T-cell (primary cell): ENCODE measurements around the gene SPTBN2. TPM values are rescaled to one million over a fixed set of nuclear protein-coding genes. Genes with fewer than 3 reads are reported as not detected.

Experiments used
- ATAC-seq, 4 experiments: fragments of 200-7000 bp in 3 of 4; fragments of 150-1000 bp in 1 of 4; cut with Tn5 transposase; replicated peaks in 1 of 4; 1 replicate in 3 of 4; 2 replicates in 1 of 4; pipeline ENCODE4 v1.10.0; 2021; ENCODE audit warnings: moderate library complexity in 3 of 4, mild to moderate bottlenecking in 2 of 4, moderate number of reproducible peaks in 1 of 4
- CTCF ChIA-PET, 2 donors: fragments of 300-600 bp; sonication (Branson Sonifier 250); formaldehyde crosslinking; loops; one replicate each; lab custom pipeline; 2022; ENCODE audit warnings: antibody characterized with exemption in 2 of 2; lab: Charles Lee
- POLR2A ChIA-PET, 2 donors: fragments of 300-600 bp; sonication (Branson Sonifier 250); formaldehyde crosslinking; loops; one replicate each; lab custom pipeline; 2022; ENCODE audit warnings: antibody characterized with exemption in 2 of 2; lab: Charles Lee
- DNase-seq, 35 experiments: peaks; one replicate each; pipeline versions ENCODE4 v3.0.0 to v3.0.0-alpha.2; 2013 to 2023
- H3K27ac ChIP-seq: one replicate; pipeline ENCODE4 v1.5.1; 2013; ENCODE audit warnings: low read length
- H3K27me3 ChIP-seq, 2 experiments: replicated peaks in 1 of 2; 1 replicate in 1 of 2; 2 replicates in 1 of 2; pipeline versions ENCODE4 v1.6.1 to v1.7.0; 2013; ENCODE audit warnings: low read length in 1 of 2, mixed read lengths in 1 of 2; ENCODE audit not compliant: control insufficient read depth in 2 of 2, insufficient read depth in 2 of 2; ENCODE audit errors: extremely low read depth in 1 of 2
- H3K36me3 ChIP-seq, 2 donors: 1 replicate in 1 of 2; 2 replicates in 1 of 2; pipeline versions ENCODE4 v1.6.1 to v1.7.0; 2013; ENCODE audit warnings: low read length in 1 of 2; ENCODE audit not compliant: control insufficient read depth in 2 of 2, insufficient read depth in 1 of 2; ENCODE audit errors: extremely low read depth in 1 of 2
- H3K4me1 ChIP-seq, 2 experiments: 1 replicate in 1 of 2; 2 replicates in 1 of 2; pipeline versions ENCODE4 v1.6.1 to v1.7.0; 2013; ENCODE audit warnings: low read length in 2 of 2, mixed read lengths in 1 of 2; ENCODE audit not compliant: insufficient read depth in 2 of 2, control insufficient read depth in 1 of 2; ENCODE audit errors: extremely low read depth in 1 of 2
- H3K4me3 ChIP-seq, 2 donors: 1 replicate in 1 of 2; 2 replicates in 1 of 2; pipeline versions ENCODE4 v1.5.1 to v1.7.0; 2013; ENCODE audit warnings: mild to moderate bottlenecking in 2 of 2, low read length in 1 of 2, moderate library complexity in 1 of 2; ENCODE audit not compliant: control insufficient read depth in 1 of 2; ENCODE audit errors: extremely low read depth in 1 of 2
- H3K9me3 ChIP-seq: 2 replicates; pipeline ENCODE4 v1.7.0; 2013
- H3K27ac Mint-ChIP-seq, 2 donors: one replicate each; pipeline ENCODE4 v1.8.0; 2020 to 2021; ENCODE audit warnings: mild to moderate bottlenecking in 2 of 2, mixed read lengths in 2 of 2
- H3K27me3 Mint-ChIP-seq, 2 donors: one replicate each; pipeline ENCODE4 v1.8.0; 2021 to 2022; ENCODE audit warnings: mixed read lengths in 2 of 2
- H3K36me3 Mint-ChIP-seq: one replicate; pipeline ENCODE4 v1.8.0; 2021; ENCODE audit warnings: mixed read lengths
- H3K4me1 Mint-ChIP-seq, 3 donors: one replicate each; pipeline ENCODE4 v1.8.0; 2020 to 2022; ENCODE audit warnings: mixed read lengths in 3 of 3, mild to moderate bottlenecking in 1 of 3
- H3K4me3 Mint-ChIP-seq, 3 donors: one replicate each; pipeline ENCODE4 v1.8.0; 2020 to 2022; ENCODE audit warnings: mild to moderate bottlenecking in 3 of 3, mixed read lengths in 3 of 3, moderate library complexity in 3 of 3
- H3K9me3 Mint-ChIP-seq, 3 donors: one replicate each; pipeline ENCODE4 v1.8.0; 2020 to 2022; ENCODE audit warnings: mixed read lengths in 3 of 3
- WGBS: methylation state at CpG from one replicate; pipeline ENCODE4 v1.1.5; 2013; ENCODE audit warnings: missing lambda C conversion rate; ENCODE audit not compliant: insufficient coverage; 5-methylcytosine and 5-hydroxymethylcytosine counted together
- total RNA-seq, 35 experiments: library from RNA in 6 of 35; stranded (reverse) in 6 of 35; fragments of 120-200 nt in 1 of 35; gene quantifications; one replicate each; pipeline versions ENCODE4 v1.2.1 to v1.2.4 and lab custom pipeline; 2013 to 2026

SPTBN2 gene
- total RNA-seq, 5 donors from 2014 or later (not counting 1 experiment from before 2014, with no cell fraction given): 0.13 to 1.1 (median 0.60) TPM; not detected in 1

DNA sequence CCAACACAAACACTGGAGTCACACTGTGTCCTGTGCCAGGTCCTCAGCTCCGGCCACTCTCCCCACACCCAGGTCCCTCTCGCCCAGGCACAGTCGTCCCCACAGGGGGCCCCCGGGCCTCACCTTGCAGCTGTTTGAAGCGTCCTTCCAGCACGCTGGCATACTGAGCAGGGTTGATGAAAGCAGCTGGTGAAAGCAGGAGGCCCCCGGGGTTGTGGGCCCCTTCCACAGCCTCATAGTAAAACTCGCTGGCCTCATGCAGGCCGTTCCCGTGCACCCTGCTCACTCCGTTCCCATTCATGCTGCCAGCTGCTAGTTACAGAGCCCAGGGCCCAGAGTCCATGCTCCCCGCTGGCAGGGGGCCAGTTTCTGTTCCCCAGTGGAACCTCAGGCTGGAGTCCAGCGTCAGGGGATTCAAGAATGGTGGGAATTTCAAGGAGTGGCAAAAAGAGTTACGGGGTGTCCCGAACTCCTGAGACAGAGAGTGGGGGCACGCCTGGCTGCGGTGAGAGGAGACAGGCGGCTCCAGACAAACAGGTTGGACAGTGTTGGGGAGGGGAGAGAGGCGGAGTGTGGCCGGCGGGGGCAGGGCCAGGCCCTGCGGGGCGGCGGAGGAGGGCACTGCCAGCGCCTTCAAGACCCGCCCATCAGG, 10.6 kb downstream of the SPTBN2 start:
- Mint-ChIP-seq H3K27ac (no peak overlapping the region), H3K4me3 (no peak overlapping the region), H3K27me3 (peaks cover 29 to 54% of the 10 kb centered on the region in 2 donors), H3K4me1 (peaks cover 4 to 13% (median 5%) of the 10 kb centered on the region in 3 donors), H3K9me3 (no peaks in the 10 kb centered on the region), H3K36me3 (no peaks in the 10 kb centered on the region)
- no peaks in the 10 kb centered on the region for H3K36me3 ChIP-seq
- 92% methylated on average over 20 of the region's 26 CpGs for WGBS
- H3K27ac ChIP-seq: no peak overlapping the region
- no peak for DNase-seq
- peaks cover 0 to 6% of the 10 kb centered on the region in 2 experiments for H3K4me1 ChIP-seq
- POLR2A ChIA-PET: interaction anchor here in 1 of 2 donors (0.5 kb wide), 1 partner anchor 14 kb away, joined by 6 read pairs; no protein-coding TSS in a partner anchor
- peaks cover 0 to 67% of the 10 kb centered on the region in 2 experiments for H3K27me3 ChIP-seq
- no peaks in the 10 kb centered on the region for H3K9me3 ChIP-seq
- no peak for ATAC-seq
- no peak overlapping the region for H3K4me3 ChIP-seq
- CTCF ChIA-PET: no interaction called here

DNA sequence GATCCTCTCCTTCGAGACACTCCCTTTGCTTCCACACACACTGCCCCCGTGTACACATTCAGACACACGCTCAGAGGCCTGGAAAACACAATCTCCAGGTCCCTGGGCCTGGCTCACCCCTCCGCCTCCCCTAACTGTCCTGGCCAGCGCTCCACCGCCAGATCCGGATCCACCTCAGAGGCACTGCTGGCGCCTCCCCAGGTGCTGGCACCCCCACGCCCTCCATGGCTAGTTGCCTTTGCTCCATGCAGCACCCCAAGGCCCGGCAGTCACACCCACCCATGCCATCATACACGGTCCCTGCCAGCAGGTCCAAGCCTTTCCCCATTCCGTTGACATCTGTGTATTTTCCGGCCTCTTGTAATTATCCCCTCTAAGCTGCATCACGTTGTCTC, 11.1 kb downstream of the SPTBN2 start:
- H3K27me3 Mint-ChIP-seq: peaks cover 31 to 56% of the 10 kb centered on the region in 2 donors
- H3K4me1 Mint-ChIP-seq: peaks cover 4 to 13% (median 5%) of the 10 kb centered on the region in 3 donors
- ATAC-seq (no peak), DNase-seq (no peak)
- Histone ChIP-seq H3K27me3 (peaks cover 0 to 71% of the 10 kb centered on the region in 2 experiments), H3K4me1 (peaks cover 0 to 6% of the 10 kb centered on the region in 2 experiments), H3K4me3 (no peak overlapping the region), H3K9me3 (no peaks in the 10 kb centered on the region), H3K36me3 (no peaks in the 10 kb centered on the region), H3K27ac (no peak overlapping the region)
- H3K9me3 Mint-ChIP-seq: no peaks in the 10 kb centered on the region
- H3K27ac Mint-ChIP-seq: no peak overlapping the region
- no peaks in the 10 kb centered on the region for H3K36me3 Mint-ChIP-seq
- ChIA-PET POLR2A (interaction anchor here in 1 of 2 donors (0.5 kb wide), 1 partner anchor 14 kb away, joined by 6 read pairs; no protein-coding TSS in a partner anchor), CTCF (no interaction called here)
- 87% methylated on average over 14 of the region's 14 CpGs for WGBS
- H3K4me3 Mint-ChIP-seq: no peak overlapping the region

DNA sequence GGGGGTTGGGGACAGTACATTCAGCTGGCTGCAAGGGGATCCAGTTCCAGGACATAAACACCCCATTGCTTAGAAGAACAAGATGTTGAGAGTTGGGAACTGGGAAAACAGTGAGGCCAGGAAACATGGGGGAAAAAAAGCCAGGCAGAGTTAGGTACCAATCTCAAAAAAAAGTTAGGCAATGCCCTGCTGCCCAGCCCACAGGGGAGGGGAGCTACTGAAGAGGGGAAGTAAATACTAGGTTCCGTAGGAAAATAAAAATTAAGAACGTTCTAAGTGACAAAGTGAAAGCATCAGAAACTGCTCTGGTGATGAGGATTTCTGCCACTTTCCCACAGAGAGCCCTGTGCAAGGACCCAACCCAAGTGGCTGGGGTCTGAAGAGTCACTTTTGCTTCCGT, 12.0 kb downstream of the SPTBN2 start:
- peaks cover 31 to 56% of the 10 kb centered on the region in 2 donors for H3K27me3 Mint-ChIP-seq

DNA sequence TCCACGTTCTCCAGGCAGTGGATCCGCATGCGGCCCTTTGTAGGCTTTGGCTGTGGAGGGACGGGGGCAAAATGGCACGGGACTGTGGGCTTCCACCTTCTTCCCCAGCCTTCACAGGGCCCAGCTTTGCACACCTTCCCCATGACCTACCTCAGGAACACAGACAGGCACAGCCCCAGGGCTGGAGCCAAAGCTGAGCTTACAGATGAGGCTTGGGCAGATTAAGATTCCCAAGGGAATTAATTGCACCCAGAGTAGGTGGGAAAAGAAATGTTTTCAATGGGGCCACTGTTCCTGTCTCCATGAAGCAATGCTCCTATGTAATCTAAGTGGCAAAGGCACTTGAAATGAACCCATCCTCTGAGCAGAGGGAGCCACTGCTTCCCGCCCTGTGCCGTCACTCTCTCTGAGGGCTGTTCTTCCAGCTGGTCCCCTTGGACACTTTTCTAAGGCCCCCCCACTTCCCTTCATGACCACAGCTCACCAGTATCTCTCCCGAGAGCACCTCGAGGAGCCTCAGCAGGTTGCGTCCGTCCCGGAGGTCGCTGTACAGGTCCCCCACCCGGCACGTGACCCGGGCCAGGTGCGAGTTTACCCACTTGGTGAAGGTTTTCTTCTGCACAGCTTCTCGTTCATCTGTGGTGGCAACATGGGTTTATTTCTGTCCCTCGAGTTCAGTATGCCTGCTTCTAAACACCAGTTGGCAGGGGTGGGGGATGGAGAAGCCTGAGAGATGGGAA, 13.5 kb downstream of the SPTBN2 start:
- Histone ChIP-seq H3K27me3 (peaks cover 0 to 64% of the 10 kb centered on the region in 2 experiments), H3K27ac (no peak overlapping the region), H3K9me3 (no peaks in the 10 kb centered on the region), H3K36me3 (no peaks in the 10 kb centered on the region), H3K4me1 (peaks cover 0 to 6% of the 10 kb centered on the region in 2 experiments), H3K4me3 (no peak overlapping the region)
- WGBS: 72% methylated on average over 6 of the region's 19 CpGs
- CTCF ChIA-PET: no interaction called here
- H3K4me1 Mint-ChIP-seq: peaks cover 4 to 11% (median 4%) of the 10 kb centered on the region in 3 donors
- H3K27me3 Mint-ChIP-seq: peaks cover 28 to 50% of the 10 kb centered on the region in 2 donors
- no peak overlapping the region for H3K27ac Mint-ChIP-seq
- no peaks in the 10 kb centered on the region for H3K36me3 Mint-ChIP-seq
- H3K9me3 Mint-ChIP-seq: no peaks in the 10 kb centered on the region
- DNase-seq (no peak), ATAC-seq (no peak)
- H3K4me3 Mint-ChIP-seq: no peak overlapping the region
- POLR2A ChIA-PET: no interaction called here

More for the DNA sequence above, 12.0 kb downstream of the SPTBN2 start:
- H3K27ac Mint-ChIP-seq: no peak overlapping the region
- peaks cover 4 to 13% (median 5%) of the 10 kb centered on the region in 3 donors for H3K4me1 Mint-ChIP-seq
- ChIA-PET CTCF (no interaction called here), POLR2A (no interaction called here)
- no peaks in the 10 kb centered on the region for H3K9me3 Mint-ChIP-seq
- Histone ChIP-seq H3K27me3 (peaks cover 0 to 72% of the 10 kb centered on the region in 2 experiments), H3K9me3 (no peaks in the 10 kb centered on the region), H3K36me3 (no peaks in the 10 kb centered on the region), H3K4me1 (peaks cover 0 to 6% of the 10 kb centered on the region in 2 experiments), H3K27ac (no peak overlapping the region), H3K4me3 (no peak overlapping the region)
- no peak overlapping the region for H3K4me3 Mint-ChIP-seq
- DNase-seq: no peak
- H3K36me3 Mint-ChIP-seq: no peaks in the 10 kb centered on the region
- no peak for ATAC-seq
- WGBS: 51% methylated on average over 3 of the region's 3 CpGs

DNA sequence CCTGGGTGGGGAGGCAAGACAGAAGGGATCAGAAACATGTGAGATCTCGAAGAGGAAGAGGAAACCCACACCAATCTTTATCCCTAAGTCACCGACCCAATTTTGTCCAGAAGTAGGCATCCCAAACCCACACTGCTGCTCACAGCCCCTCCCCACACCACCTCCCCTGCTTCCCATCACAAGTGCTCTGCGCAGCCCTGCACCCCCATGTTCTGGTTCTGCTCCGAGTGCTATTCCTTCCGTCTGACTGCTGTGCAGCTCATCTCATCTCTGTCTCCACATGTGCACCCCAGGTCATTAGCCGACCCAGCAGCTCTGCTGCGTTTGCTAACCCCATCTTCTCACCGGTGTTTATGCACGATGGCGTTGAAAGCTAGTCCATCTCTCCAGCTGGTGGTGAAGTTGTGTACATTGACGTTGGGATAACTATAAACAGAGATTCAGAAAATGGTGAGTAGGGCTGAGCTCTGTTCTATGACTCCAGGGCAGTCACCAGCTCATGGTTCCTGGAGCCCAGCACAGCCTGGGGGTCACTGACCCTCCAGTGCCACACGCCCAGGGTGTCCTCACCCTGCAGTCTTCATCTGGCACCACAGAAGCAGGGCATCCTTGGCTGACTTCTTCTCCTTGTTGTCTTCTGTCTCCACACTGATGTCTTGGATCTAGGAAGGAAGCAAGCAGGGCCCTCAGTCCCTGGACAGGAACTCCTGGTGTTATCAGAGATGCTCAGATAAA, 15.1 kb downstream of the SPTBN2 start:
- H3K4me3 ChIP-seq: no peak overlapping the region
- POLR2A ChIA-PET: no interaction called here
- Mint-ChIP-seq H3K27me3 (peaks cover 19 to 38% of the 10 kb centered on the region in 2 donors), H3K9me3 (no peaks in the 10 kb centered on the region), H3K4me1 (no peaks in the 10 kb centered on the region), H3K27ac (no peak overlapping the region), H3K4me3 (no peak overlapping the region), H3K36me3 (no peaks in the 10 kb centered on the region)
- no peak overlapping the region for H3K27ac ChIP-seq
- no peaks in the 10 kb centered on the region for H3K4me1 ChIP-seq
- peaks cover 0 to 48% of the 10 kb centered on the region in 2 experiments for H3K27me3 ChIP-seq
- H3K9me3 ChIP-seq: no peaks in the 10 kb centered on the region
- WGBS: 72% methylated on average over 9 of the region's 12 CpGs
- CTCF ChIA-PET: interaction anchor here in 1 of 2 donors (0.7 kb wide), 1 partner anchor 128 kb away, joined by 3 read pairs; no protein-coding TSS in a partner anchor
- DNase-seq (no peak), ATAC-seq (no peak)
- H3K36me3 ChIP-seq: no peaks in the 10 kb centered on the region

DNA sequence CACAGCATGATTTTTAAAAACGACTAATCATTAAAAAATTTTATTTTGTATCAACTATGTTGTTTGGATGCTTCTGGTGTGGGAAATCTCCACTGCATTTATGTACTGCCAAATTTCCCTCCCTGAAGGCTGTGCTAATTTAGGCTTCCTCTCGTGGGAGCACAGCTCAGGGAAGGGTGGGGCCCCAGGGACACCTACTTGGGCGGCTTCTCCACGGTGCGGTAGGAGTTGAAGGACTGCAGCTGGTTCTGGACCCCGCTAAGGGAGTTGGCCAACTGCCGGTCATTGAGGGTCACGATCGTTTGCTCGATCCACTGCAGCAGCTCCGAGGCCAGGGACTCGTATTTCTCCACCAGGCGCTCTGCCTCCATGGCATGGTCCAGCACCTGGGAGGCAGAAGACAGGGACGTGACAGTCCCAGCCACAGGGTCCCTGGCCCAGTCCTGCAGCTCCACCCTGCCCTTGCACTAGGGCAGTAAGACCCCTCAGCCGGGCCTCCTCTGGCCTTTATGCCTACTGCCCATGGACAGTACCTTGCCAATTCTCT, 18.6 kb downstream of the SPTBN2 start:
- DNase-seq: no peak
- no peaks in the 10 kb centered on the region for H3K4me1 Mint-ChIP-seq
- ChIA-PET POLR2A (no interaction called here), CTCF (no interaction called here)
- ATAC-seq: no peak
- Histone ChIP-seq H3K27ac (no peak overlapping the region), H3K36me3 (no peaks in the 10 kb centered on the region), H3K9me3 (no peaks in the 10 kb centered on the region), H3K27me3 (peaks cover 0 to 35% of the 10 kb centered on the region in 2 experiments), H3K4me1 (no peaks in the 10 kb centered on the region), H3K4me3 (no peak overlapping the region)
- peaks cover 13 to 17% of the 10 kb centered on the region in 2 donors for H3K27me3 Mint-ChIP-seq
- no peaks in the 10 kb centered on the region for H3K9me3 Mint-ChIP-seq
- no peak overlapping the region for H3K27ac Mint-ChIP-seq
- no peaks in the 10 kb centered on the region for H3K36me3 Mint-ChIP-seq
- WGBS: 94% methylated on average over 11 of the region's 15 CpGs
- no peak overlapping the region for H3K4me3 Mint-ChIP-seq
